Measurements from ENCODE around the gene PLXNA2.

PLXNA2 gene

DNA sequence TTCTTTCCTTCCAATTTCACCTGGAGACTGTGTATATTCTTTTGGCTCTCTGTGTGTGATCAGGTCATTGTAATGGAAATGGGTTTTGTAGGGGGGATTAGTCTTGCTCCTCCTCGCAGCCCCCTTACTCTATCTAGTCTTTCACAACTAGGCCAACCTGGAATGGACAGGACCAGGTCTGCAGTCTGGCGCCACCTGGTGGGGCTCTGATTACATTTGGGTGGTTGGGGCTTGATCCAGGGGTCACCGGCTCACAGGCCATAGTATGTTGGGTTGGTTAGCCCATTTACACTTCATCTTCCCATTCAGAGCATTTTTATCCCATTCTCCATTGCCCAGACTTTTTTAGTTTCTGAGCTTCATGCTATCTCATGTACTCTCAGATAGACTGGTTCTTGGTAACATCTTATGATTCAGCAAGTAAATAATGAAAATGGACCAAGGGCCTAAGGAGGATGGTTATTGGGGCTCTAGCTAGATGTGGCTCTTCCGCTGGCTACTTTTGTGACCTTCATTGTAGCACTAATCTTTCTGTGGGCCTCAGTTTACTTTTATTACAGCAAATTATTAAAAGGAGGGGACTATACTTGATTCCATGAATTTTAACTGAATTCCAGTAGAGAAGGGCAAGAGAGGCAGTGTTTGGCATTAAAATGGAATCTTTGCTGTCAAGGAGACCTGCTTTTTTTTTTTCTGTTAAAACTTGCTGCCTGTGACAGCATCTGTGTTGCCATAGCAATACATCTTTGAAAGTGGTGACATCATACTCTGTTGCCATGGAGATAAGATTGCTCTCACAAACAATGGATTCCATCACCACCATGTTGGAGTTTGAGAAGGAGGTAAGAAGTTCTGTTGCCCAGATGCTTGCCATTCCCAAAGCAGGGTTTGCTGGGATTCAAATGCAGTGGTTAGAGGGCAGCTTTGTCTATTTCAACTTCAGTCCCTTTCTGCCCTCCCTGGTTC, 150.1 kb downstream of the PLXNA2 start:
- FAIRE-seq, result no peak
- peak; percentile 62 for DNase-seq (ENCODE audit: low spot score)

DNA sequence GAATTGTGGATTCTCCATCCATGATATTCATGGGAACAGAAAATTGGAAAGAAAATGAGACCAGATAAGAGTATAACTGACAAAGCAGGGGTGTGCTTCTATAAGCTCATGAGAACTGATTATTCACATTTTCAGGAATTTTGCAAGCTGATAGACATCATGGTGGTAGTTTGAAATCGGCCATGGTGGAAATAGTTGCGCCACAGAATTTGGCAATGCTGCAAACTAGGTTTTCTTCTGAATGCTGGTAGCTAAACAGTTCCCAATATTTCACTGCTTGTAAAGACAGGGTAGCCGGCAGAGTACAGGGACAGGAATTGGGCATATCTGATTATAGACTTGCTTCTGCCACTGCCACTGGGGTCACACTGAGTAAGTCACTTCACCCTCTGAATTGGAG, 151.1 kb downstream of the PLXNA2 start:
- DNase-seq (ENCODE audit: low spot score), result no peak
- no peak for FAIRE-seq

- DNase-seq (ENCODE audit: low spot score) (no peak), FAIRE-seq (no peak)
These were observed 153.5 kb downstream of the PLXNA2 start for GRCh38 chr1:208090388-208091301.

DNA sequence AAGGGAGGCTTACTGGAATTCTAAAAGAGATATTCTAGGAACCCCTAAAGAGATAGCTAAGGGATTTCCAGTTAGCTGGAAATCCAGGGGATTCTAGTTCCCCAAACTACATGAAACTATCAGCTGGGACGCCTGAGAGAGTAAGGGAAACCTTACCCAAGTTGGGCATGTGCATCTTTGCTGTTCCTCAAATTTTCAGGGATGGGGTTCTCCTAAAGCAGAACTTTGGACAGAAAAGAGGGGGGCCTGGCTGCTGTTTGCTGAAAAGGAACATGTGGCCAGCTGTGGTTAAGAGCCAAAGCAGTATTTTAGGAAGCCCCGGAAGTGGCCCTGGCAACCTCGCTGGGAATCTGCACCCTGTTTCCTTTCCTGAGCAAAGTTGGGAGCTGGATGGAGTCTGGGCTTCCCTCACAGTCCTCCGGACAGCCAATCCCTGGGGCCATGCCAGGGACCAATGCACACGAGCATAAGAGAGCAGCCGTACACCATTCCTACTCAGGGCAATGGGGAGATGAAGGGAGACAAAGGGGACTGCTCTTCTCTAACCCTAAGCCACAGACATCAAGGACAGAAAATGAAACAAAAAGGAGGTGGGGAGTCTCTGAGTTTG, 154.3 kb downstream of the PLXNA2 start:
- DNase-seq (ENCODE audit: low spot score), result no peak
- FAIRE-seq, result no peak

GRCh38 chr1:208089149-208089548, 155.0 kb downstream of the PLXNA2 start:
- FAIRE-seq, result no peak
- DNase-seq (ENCODE audit: low spot score), result no peak

GRCh38 chr1:208088319-208088718, 155.9 kb downstream of the PLXNA2 start:
- no peak for DNase-seq (ENCODE audit: low spot score)
- no peak for FAIRE-seq

- FAIRE-seq (no peak), DNase-seq (ENCODE audit: low spot score) (no peak)
These were observed 158.3 kb downstream of the PLXNA2 start for GRCh38 chr1:208085655-208086515.

DNA sequence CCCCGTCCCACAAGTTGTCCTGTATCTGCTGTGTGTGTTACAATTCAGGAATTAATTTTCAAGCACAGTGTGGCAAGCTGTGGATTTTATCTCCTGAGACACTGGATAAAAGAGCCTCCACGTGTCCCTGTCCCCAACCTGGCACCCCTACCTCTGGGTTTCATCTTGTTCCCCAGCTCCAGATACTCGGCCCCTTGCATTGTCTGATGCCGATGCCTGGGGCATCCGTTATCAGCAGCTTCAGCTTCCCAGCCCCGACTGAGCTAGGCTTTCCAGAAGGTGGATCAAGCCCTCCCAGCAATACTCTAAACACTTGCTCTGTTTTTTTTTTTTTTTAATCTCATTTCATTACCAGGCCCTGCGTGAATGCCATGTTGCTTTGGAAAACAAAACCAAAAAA, 159.4 kb downstream of the PLXNA2 start:
- no peak for FAIRE-seq

DNA sequence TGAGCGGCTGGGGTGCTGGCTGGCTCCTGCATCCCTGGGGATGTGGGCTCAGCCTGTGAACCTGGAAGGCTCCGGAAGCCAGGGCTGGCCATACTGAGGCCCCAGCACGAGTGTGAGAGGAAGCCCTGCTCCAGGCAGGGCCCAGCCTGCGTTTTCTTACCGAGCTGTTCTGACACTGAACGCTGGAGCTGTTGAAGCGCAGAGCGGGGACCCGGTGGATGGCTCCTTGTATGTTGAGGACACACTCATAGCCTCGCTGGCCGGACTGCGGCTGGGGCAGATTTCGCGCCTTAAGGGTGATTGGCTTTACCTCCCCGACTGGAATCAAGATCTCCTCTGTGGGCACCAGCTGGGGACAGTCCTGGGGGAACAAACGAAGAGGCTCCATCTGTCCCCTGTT, 160.0 kb downstream of the PLXNA2 start:
- DNase-seq (ENCODE audit: low spot score) (no peak), FAIRE-seq (no peak)

More for the DNA sequence above, 159.4 kb downstream of the PLXNA2 start:
- DNase-seq (ENCODE audit: low spot score), result no peak

DNA sequence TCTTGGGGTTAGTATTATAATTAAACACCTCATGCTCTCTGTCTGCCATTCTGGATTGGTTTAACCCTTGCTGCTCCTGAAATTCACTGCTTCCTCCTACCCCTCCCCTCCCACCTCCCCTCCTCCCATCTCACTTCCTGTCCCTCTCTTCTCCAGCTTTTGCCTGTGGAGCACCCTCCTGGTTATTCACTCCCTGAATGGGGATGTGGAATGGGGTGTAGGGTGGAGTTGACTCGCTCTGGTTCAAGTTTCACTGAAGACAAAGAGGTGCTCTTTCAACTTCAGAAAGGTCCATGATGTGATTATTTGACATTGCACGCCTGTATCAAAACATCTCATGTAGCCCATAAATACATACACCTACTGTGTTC, 160.5 kb downstream of the PLXNA2 start:
- DNase-seq (ENCODE audit: low spot score) (no peak), FAIRE-seq (no peak)

DNA sequence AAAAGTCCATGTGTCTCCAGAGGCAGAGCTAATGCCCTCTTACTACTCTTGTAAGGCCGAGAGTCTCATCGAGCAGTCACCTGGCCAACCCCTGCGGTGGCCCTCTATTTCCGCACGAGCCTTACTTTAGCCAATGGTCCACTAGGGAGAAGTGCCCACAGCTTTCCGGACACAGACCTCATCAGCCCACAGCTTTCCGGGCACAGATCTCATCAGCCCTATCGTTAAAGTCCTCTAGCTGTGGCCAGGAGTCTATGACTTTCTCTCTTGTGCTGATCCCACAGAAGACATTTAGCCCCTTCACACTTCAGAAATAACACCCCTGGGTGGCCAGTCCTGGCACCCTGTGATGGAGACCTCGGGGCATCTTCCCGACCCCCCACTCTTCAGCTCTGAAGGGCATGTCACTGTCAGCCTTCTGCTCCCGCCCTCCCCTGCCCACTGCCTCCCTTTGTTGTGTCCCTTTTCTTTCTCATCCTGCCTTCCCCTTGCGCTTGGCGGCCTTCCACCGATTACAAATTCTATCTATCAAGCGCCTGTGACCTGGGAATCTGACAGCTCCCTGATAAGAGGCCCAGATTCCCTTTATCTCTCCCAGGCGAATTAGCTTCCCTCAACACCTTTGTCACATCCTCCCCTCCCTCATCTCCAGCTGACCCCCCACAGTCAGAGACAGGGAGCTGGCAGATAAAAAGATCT, 161.0 kb downstream of the PLXNA2 start:
- FAIRE-seq, result no peak

DNA sequence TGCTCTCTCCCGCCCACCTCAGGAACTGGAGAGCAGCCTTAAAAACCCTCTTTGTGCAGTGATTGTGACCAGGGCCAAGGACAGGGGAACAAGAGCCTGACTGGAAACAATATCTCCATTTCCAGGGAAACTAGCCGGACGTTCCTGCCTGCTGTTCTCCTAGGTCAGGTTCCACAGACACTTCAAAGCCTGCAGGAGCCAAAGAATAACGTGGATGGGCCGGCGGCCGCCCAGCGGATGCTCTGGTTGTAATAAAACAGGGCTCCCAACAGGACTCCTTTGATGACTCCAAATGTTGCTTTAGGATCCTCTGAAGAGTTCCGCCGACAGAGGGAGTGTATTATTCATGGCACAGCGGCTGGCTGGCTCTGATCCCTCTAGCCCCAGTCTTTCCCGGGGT, 162.2 kb downstream of the PLXNA2 start:
- FAIRE-seq, result no peak
- no peak for DNase-seq (ENCODE audit: low spot score)

More for the DNA sequence above, 161.0 kb downstream of the PLXNA2 start:
- DNase-seq (ENCODE audit: low spot score), result no peak

DNA sequence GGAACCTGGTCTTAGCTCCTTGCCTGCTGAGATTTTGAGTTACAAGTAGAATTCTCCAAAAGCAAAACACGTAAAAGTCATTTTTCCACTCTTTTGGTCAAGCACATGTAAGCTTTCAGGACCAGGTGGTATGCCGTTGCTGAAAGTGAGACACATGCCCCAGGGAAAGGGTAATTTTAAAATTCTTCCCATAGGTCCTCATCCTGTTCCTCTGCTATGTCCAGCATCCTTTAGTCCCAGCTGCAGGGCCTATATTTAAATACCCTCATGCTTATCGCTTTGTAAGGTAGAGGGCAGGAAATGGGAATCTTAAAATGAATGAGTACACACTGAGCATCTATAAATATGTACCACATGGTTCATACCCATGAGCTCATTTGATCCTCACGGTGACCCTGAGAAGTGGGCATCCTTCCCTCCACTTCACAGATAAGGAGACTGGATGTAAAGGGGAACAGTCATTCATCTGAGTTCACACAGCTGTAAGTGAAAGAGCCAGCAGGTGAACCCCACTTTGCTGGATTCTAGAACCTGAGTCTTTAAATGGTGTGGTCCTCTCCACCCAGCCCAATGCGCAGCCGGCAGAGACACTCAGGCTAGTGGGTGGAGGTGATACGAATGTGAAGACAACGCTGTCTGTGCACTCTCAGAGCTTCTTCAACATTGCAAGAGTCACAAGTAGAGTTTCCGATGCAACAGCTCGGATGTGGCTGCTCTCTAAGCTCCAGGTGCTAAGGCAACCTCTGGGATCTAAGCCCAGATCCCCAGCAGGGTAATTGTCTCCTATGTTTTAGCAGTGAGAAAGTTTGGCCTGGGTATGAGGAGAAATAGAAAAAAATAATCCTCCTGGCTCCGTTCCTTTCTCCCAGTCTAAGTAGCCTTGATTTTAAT, 163.5 kb downstream of the PLXNA2 start:
- DNase-seq (ENCODE audit: low spot score) (no peak), FAIRE-seq (no peak)

- DNase-seq (ENCODE audit: low spot score) (no peak), FAIRE-seq (no peak)
These were observed 165.0 kb downstream of the PLXNA2 start for GRCh38 chr1:208079161-208079560.

DNA sequence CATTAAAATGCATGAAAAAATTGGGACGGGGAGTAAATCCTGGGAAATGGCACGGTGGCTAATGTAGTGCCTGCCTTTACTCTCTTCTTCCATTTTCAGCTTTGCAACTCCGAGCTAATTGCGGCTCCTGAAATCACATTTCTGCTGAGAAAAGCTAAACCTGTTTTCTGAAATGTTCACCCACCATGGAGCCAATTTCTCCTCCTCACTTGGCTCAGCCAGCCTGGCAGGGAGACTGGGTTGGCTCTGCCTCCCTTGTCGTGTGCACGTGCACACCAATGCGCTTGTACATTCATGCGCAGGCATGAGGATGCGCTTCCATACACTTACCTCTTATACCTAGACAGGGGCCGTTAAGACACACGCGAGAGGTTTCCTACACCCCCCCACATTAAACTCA, 165.4 kb downstream of the PLXNA2 start:
- FAIRE-seq (no peak), DNase-seq (ENCODE audit: low spot score) (no peak)

GRCh38 chr1:208077232-208078075, 166.7 kb downstream of the PLXNA2 start:
- no peak for FAIRE-seq

DNA sequence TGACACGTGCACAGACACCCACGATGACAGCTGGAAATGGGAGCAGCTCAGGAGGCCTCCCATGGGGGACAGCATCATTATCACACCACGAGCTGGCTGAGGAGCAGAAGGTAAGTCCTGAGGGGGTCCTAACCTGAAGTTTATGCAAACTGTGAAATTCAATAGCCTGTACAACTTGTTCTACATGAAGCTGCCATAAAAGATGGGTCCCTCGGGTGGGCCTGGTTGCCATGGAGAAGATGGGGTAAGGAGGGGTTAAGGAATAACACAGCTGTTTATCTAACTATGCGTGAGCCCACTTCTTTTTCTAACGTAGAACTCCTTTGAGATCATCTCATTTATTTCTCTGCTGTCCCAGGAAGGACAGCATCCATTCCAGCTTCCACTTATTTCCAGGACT, 169.8 kb downstream of the PLXNA2 start:
- FAIRE-seq, result no peak
- no peak for DNase-seq (ENCODE audit: low spot score)

More at GRCh38 chr1:208077232-208078075, 166.7 kb downstream of the PLXNA2 start:
- DNase-seq (ENCODE audit: low spot score), result no peak

DNA sequence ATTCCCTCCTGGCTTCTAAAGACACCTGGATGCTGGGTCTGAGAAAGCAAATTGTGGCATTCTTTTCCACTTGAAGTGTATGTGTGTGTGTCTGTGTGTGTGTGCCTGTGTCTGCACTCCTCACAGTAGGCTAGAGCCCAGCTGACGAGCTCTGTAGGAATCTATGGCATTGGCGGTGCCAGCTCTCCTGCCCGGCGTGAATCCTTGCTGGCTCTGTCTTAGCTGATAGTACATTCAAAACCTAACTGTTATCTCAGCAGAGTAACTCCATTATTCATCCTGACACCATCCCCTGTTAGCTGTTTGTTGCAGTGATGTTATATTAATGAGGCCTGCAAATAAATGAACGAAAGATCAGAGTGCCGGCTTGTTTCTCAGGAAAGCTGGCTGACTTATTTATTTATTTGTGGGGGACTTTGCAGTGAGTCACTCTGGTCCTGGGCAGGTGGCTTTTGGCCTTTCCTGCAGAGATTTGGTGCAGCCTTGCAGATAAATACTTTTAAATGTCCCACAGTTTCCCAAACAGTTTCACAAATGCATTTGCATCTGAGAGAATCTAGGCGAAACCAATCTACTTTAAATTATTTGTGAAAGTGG, 172.7 kb downstream of the PLXNA2 start:
- no peak for DNase-seq (ENCODE audit: low spot score)
- no peak for FAIRE-seq

All from urothelium cell line (cell line).